GM20431 (cell line): ENCODE measurements around the gene TMEM259.

Experiments used
- in situ Hi-C: fragments of 300-500 bp; cut with MseI, MboI; formaldehyde crosslinking; loops from one replicate; pipeline ENCODE4 v1.15.0; 2020; ENCODE audit warnings: low sequenced_read_pairs; ENCODE audit not compliant: unreplicated experiment

Gene TMEM259

GRCh38 chr19:1020868-1021425 lies at the start of gene TMEM259:
TMEM259 (minus strand) TSS chr19:1021123; CDS start chr19:1020996, 127 bp downstream.
- in situ Hi-C loops, result no loop called here

GRCh38 chr19:1070576-1070930 lies 49.6 kb upstream of the TMEM259 start:
- in situ Hi-C loops, result no loop called here

- in situ Hi-C loops, result no loop called here
Observed at GRCh38 chr19:1069009-1069779, 48.3 kb upstream of the TMEM259 start.

GRCh38 chr19:1068009-1069001 lies 47.4 kb upstream of the TMEM259 start:
- in situ Hi-C loops, result no loop called here

- in situ Hi-C loops, result no loop called here
Observed at GRCh38 chr19:1067341-1067957, 46.5 kb upstream of the TMEM259 start.

- in situ Hi-C loops, result no loop called here
Observed at GRCh38 chr19:1066748-1067340, 45.9 kb upstream of the TMEM259 start, which contains the start of gene ARHGAP45. ARHGAP45 (plus strand) TSS chr19:1067167; CDS start chr19:1067406, 239 bp downstream.

- in situ Hi-C loops, result no loop called here
Observed at GRCh38 chr19:1066251-1066747, 45.4 kb upstream of the TMEM259 start.

- in situ Hi-C loops, result no loop called here
Observed at GRCh38 chr19:1065606-1066109, 44.7 kb upstream of the TMEM259 start.

- in situ Hi-C loops, result no loop called here
Observed at GRCh38 chr19:1064661-1065605, 44.0 kb upstream of the TMEM259 start.

GRCh38 chr19:1063909-1064660 lies 43.2 kb upstream of the TMEM259 start:
- in situ Hi-C loops, result no loop called here

- in situ Hi-C loops, result no loop called here
Observed at GRCh38 chr19:1063030-1063908, 42.3 kb upstream of the TMEM259 start.

GRCh38 chr19:1062387-1063029 lies 41.6 kb upstream of the TMEM259 start:
- in situ Hi-C loops, result no loop called here

- in situ Hi-C loops, result no loop called here
Observed at GRCh38 chr19:1061987-1062386, 41.1 kb upstream of the TMEM259 start.

- in situ Hi-C loops, result no loop called here
Observed at GRCh38 chr19:1060689-1061088, 39.8 kb upstream of the TMEM259 start.

- in situ Hi-C loops, result no loop called here
Observed at GRCh38 chr19:1058112-1058511, 37.2 kb upstream of the TMEM259 start.

GRCh38 chr19:1057176-1057855 lies 36.4 kb upstream of the TMEM259 start:
- in situ Hi-C loops, result no loop called here
